MM.1S (cell line): Measurements from ENCODE around the gene MLC1.

Experiments used
- DNase-seq: peaks from one replicate; pipeline ENCODE4 v3.0.0-alpha.2; 2015
- H2AFZ ChIP-seq: fragments of 300-600 bp; sonication (generic); 2 replicates; pipeline ENCODE4 v1.6.0; 2016; ENCODE audit warnings: antibody characterized with exemption, low read length
- H3F3A ChIP-seq: fragments of 300-600 bp; sonication (generic); 2 replicates; pipeline ENCODE4 v1.6.1; 2016; ENCODE audit warnings: mild to moderate bottlenecking, antibody characterized with exemption, low read length, moderate library complexity, mixed read lengths; ENCODE audit not compliant: insufficient read depth
- H3K27ac ChIP-seq: fragments of 300-600 bp; sonication (generic); 2 replicates; pipeline ENCODE4 v1.5.1; 2016; ENCODE audit warnings: mild to moderate bottlenecking, low read length
- H3K27me3 ChIP-seq: fragments of 300-600 bp; sonication (generic); replicated peaks from 2 replicates; pipeline ENCODE4 v1.6.0; 2016; ENCODE audit warnings: low read length; ENCODE audit not compliant: insufficient read depth
- H3K36me3 ChIP-seq: fragments of 300-600 bp; sonication (generic); replicated peaks from 2 replicates; pipeline ENCODE4 v1.6.1; 2016; ENCODE audit warnings: mild to moderate bottlenecking, low read length, mixed read lengths; ENCODE audit not compliant: insufficient read depth
- H3K4me1 ChIP-seq: fragments of 300-600 bp; sonication (generic); 2 replicates; pipeline ENCODE4 v1.6.1; 2016; ENCODE audit warnings: low read length, mixed read lengths
- H3K4me2 ChIP-seq: fragments of 300-600 bp; sonication (generic); 2 replicates; pipeline ENCODE4 v1.6.0; 2016; ENCODE audit warnings: low read depth, low read length
- H3K4me3 ChIP-seq: fragments of 300-600 bp; sonication (generic); 2 replicates; pipeline ENCODE4 v1.5.1; 2016; ENCODE audit warnings: low read length, mixed read lengths
- H3K79me2 ChIP-seq: fragments of 300-600 bp; sonication (generic); 2 replicates; pipeline ENCODE4 v1.6.1; 2016; ENCODE audit warnings: mixed run types, low read length, mixed read lengths
- H3K9ac ChIP-seq: fragments of 300-600 bp; sonication (generic); 2 replicates; pipeline ENCODE4 v1.6.1; 2016; ENCODE audit warnings: low read length, mixed read lengths
- H3K9me2 ChIP-seq: fragments of 300-600 bp; sonication (generic); replicated peaks from 2 replicates; pipeline ENCODE4 v1.6.1; 2016; ENCODE audit warnings: mild to moderate bottlenecking, low read length, mixed read lengths; ENCODE audit not compliant: insufficient read depth
- H3K9me3 ChIP-seq: fragments of 300-600 bp; sonication (generic); replicated peaks from 2 replicates; pipeline ENCODE4 v1.6.1; 2016; ENCODE audit warnings: mild to moderate bottlenecking, low read length, mixed read lengths; ENCODE audit not compliant: insufficient read depth
- H4K20me1 ChIP-seq: fragments of 300-600 bp; sonication (generic); 2 replicates; pipeline ENCODE4 v1.6.1; 2016; ENCODE audit warnings: mild to moderate bottlenecking, low read length, moderate library complexity, mixed read lengths; ENCODE audit not compliant: insufficient read depth
- CTCF ChIP-seq: fragments of 300-600 bp; sonication (generic); IDR thresholded peaks from 2 replicates; pipeline ENCODE4 v1.5.1; 2016; ENCODE audit warnings: antibody characterized with exemption, low read length, mixed read lengths
- EZH2 ChIP-seq: fragments of 300-600 bp; sonication (generic); optimal IDR thresholded peaks from 2 replicates; pipeline ENCODE3; 2017; ENCODE audit warnings: low read depth, mild to moderate bottlenecking, antibody characterized with exemption, low read length, mixed read lengths
- EZH2phosphoT487 ChIP-seq: fragments of 300-600 bp; sonication (generic); IDR thresholded peaks from 2 replicates; pipeline ENCODE4 v1.6.1; 2018; ENCODE audit warnings: antibody characterized with exemption, low read length

The MLC1 gene

GRCh38 chr22:50089682-50090411 is 4.6 kb upstream of the MLC1 start, which contains the start of gene MOV10L1:
Gene MOV10L1, plus strand, starts transcription at chr22:50090006. Its CDS starts 83 bp downstream, at chr22:50090089.
- no peak within 1 kb of the TSS for H2AFZ ChIP-seq
- no peaks in the 10 kb centered on the region for H3K9me3 ChIP-seq
- TF ChIP-seq CTCF = no peak
- TF ChIP-seq EZH2phosphoT487 = no peak
- TF ChIP-seq EZH2 = no peak
- no peak within 1 kb of the TSS for H3K27ac ChIP-seq
- no peaks in the 10 kb centered on the region for H3K36me3 ChIP-seq
- DNase-seq = no peak
- no peaks in the 10 kb centered on the region for H3K9me2 ChIP-seq
- H3F3A ChIP-seq = no peaks in the 10 kb centered on the region
- H3K9ac ChIP-seq = no peak within 1 kb of the TSS
- H4K20me1 ChIP-seq = no peaks in the 10 kb centered on the region
- H3K4me2 ChIP-seq = no peak within 1 kb of the TSS
- H3K4me3 ChIP-seq = no peak within 1 kb of the TSS
- no peaks in the 10 kb centered on the region for H3K4me1 ChIP-seq
- peaks cover 47% of the 10 kb centered on the region for H3K27me3 ChIP-seq
- no peaks in the 10 kb centered on the region for H3K79me2 ChIP-seq

- peaks cover 43% of the 10 kb centered on the region for H3K27me3 ChIP-seq
- H3K4me1 ChIP-seq = no peaks in the 10 kb centered on the region
- DNase-seq = no peak
These were observed 4.0 kb upstream of the MLC1 start for GRCh38 chr22:50089231-50089630.

GRCh38 chr22:50088096-50088495 is 2.9 kb upstream of the MLC1 start:
- Histone ChIP-seq H3K4me3 (no peak overlapping the region), H3K4me1 (peaks cover 2% of the 10 kb centered on the region; the same call in 1 of the 2 replicates), H3K9me3 (no peaks in the 10 kb centered on the region), H3K36me3 (no peaks in the 10 kb centered on the region), H3K79me2 (no peaks in the 10 kb centered on the region), H4K20me1 (no peaks in the 10 kb centered on the region), H3K9ac (no peak overlapping the region), H3K27me3 (peaks cover 43% of the 10 kb centered on the region), H3F3A (no peaks in the 10 kb centered on the region), H3K9me2 (no peaks in the 10 kb centered on the region), H2AFZ (no peak overlapping the region), H3K4me2 (no peak overlapping the region), H3K27ac (no peak overlapping the region)
- no peak for DNase-seq
- TF ChIP-seq CTCF (no peak), EZH2phosphoT487 (no peak), EZH2 (no peak)

More at GRCh38 chr22:50089231-50089630, 4.0 kb upstream of the MLC1 start:
- no peaks in the 10 kb centered on the region for H4K20me1 ChIP-seq
- no peaks in the 10 kb centered on the region for H3K9me3 ChIP-seq
- H3F3A ChIP-seq = no peaks in the 10 kb centered on the region
- no peak overlapping the region for H3K4me2 ChIP-seq
- TF ChIP-seq CTCF (no peak), EZH2phosphoT487 (no peak), EZH2 (no peak)
- no peaks in the 10 kb centered on the region for H3K36me3 ChIP-seq
- no peak overlapping the region for H3K9ac ChIP-seq
- no peaks in the 10 kb centered on the region for H3K9me2 ChIP-seq
- H2AFZ ChIP-seq = no peak overlapping the region
- H3K27ac ChIP-seq = no peak overlapping the region
- H3K4me3 ChIP-seq = no peak overlapping the region
- H3K79me2 ChIP-seq = no peaks in the 10 kb centered on the region
